Uterus (tissue), 4 donors: Measurements from ENCODE around the gene FRMPD2. TPM values are rescaled to one million over a fixed set of nuclear protein-coding genes. Genes with fewer than 3 reads are reported as not detected.
"Not testable (repeated sequence)": the region's sequence is repeated elsewhere in the genome, so short reads cannot be mapped to it uniquely, and the experiment has no call there.

Experiments
- DNase-seq, 2 donors: peaks; one replicate each; pipeline ENCODE4 v3.0.0-alpha.2; 2019 to 2020
- H3K27ac ChIP-seq, 2 donors: fragments of 200-600 bp; sonication (generic); 1 replicate in 1 of 2; 2 replicates in 1 of 2; pipeline ENCODE4 v1.5.1; 2016 to 2018
- H3K27me3 ChIP-seq, 2 donors: fragments of 200-600 bp; sonication (generic); one replicate each; pipeline ENCODE4 v1.5.1; 2018 to 2019; ENCODE audit warnings: control low read depth in 1 of 2
- H3K36me3 ChIP-seq, 2 donors: fragments of 200-600 bp; sonication (generic); one replicate each; pipeline ENCODE4 v1.5.1; 2019; ENCODE audit warnings: control low read depth in 1 of 2
- H3K4me1 ChIP-seq, 2 donors: fragments of 200-600 bp; sonication (generic); one replicate each; pipeline ENCODE4 v1.5.1; 2018 to 2019; ENCODE audit warnings: control low read depth in 1 of 2
- H3K4me3 ChIP-seq, 2 donors: fragments of 200-600 bp; sonication (generic); 1 replicate in 1 of 2; 2 replicates in 1 of 2; pipeline ENCODE4 v1.5.1; 2018 to 2019; ENCODE audit warnings: mild to moderate bottlenecking in 1 of 2
- H3K9me3 ChIP-seq, 2 donors: fragments of 200-600 bp; sonication (generic); one replicate each; pipeline ENCODE4 v1.5.1; 2019; ENCODE audit warnings: control low read depth in 1 of 2
- POLR2A ChIP-seq, 2 donors: fragments of 450-650 bp; IDR thresholded peaks; one replicate each; pipeline ENCODE4 v1.6.1; 2016; ENCODE audit warnings: antibody characterized with exemption in 2 of 2, mild to moderate bottlenecking in 1 of 2, moderate library complexity in 1 of 2
- intact Hi-C: fragments of 100-400 bp; cut with DNase I; formaldehyde crosslinking; loops from one replicate; pipeline ENCODE4 v1.15.1; 2023; ENCODE audit warnings: low total_unique reads
- total RNA-seq, 4 donors: library from RNA; depleted of rRNA in 3 of 4; stranded (reverse); fragments of >200 nt in 3 of 4; gene quantifications; one replicate each; pipeline versions ENCODE4 v1.1.0 to v1.2.4, GENCODE V29; 2014 to 2023
- TF ChIP-seq, protein P1 (sequence below), 4 experiments: fragments of 200-600 bp in 2 of 4; fragments of 450-650 bp in 2 of 4; sonication (generic) in 2 of 4; IDR thresholded peaks; one replicate each; pipeline ENCODE4 v1.5.1; 2016 to 2019; ENCODE audit warnings: antibody characterized with exemption in 4 of 4, mild to moderate bottlenecking in 2 of 4, moderate library complexity in 1 of 4
- donor health status: DM: yes; HTN: yes; CAD: no.

FRMPD2 gene
- total RNA-seq, 4 donors from 2014 or later, result 0.21 to 2.5 (median 0.26) TPM; not detected in 1

- Histone ChIP-seq H3K4me1 (no peaks in the 10 kb centered on the region), H3K27me3 (no peaks in the 10 kb centered on the region), H3K4me3 (no peak overlapping the region), H3K36me3 (no peaks in the 10 kb centered on the region), H3K9me3 (no peaks in the 10 kb centered on the region), H3K27ac (no peak overlapping the region)
- DNase-seq, result no peak
- intact Hi-C loops, result no loop called here
- no peak for TF ChIP-seq POLR2A (IDR thresholded peaks at IDR 0.05)
- TF ChIP-seq, protein P1, sequence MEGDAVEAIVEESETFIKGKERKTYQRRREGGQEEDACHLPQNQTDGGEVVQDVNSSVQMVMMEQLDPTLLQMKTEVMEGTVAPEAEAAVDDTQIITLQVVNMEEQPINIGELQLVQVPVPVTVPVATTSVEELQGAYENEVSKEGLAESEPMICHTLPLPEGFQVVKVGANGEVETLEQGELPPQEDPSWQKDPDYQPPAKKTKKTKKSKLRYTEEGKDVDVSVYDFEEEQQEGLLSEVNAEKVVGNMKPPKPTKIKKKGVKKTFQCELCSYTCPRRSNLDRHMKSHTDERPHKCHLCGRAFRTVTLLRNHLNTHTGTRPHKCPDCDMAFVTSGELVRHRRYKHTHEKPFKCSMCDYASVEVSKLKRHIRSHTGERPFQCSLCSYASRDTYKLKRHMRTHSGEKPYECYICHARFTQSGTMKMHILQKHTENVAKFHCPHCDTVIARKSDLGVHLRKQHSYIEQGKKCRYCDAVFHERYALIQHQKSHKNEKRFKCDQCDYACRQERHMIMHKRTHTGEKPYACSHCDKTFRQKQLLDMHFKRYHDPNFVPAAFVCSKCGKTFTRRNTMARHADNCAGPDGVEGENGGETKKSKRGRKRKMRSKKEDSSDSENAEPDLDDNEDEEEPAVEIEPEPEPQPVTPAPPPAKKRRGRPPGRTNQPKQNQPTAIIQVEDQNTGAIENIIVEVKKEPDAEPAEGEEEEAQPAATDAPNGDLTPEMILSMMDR (IDR thresholded peaks at IDR 0.05), result no peak
These were observed 26.8 kb downstream of the FRMPD2 start for GRCh38 chr10:48247680-48248079.

GRCh38 chr10:48246501-48246900 lies 28.0 kb downstream of the FRMPD2 start:
- H3K4me1 ChIP-seq, result no peaks in the 10 kb centered on the region
- H3K27ac ChIP-seq, result no peak overlapping the region
- no peak for DNase-seq
- no peak overlapping the region for H3K4me3 ChIP-seq
- TF ChIP-seq, protein P1 (IDR thresholded peaks at IDR 0.05), result no peak
- no peak for TF ChIP-seq POLR2A (IDR thresholded peaks at IDR 0.05)
- H3K36me3 ChIP-seq, result no peaks in the 10 kb centered on the region
- no peaks in the 10 kb centered on the region for H3K27me3 ChIP-seq
- H3K9me3 ChIP-seq, result no peaks in the 10 kb centered on the region
- intact Hi-C loops, result no loop called here

DNA sequence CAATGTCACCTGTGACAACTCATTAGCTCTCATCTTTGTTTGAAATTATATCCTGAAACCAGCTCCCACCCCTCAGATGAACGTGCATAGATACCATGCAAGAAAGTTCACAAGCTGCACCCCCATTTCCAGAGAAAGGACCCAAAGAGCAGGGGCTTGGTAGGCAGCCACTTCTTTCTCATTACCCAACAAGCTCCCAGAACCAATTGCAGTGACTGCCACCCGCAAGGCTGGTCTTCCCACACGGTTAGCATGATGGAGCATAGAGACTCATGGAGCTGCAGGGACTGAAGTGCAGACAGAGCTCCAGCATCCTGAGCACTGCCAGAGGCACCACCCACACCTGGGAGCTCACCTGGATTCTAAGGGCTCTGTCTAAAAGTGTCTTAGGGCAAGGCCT lies 28.5 kb downstream of the FRMPD2 start:
- no peaks in the 10 kb centered on the region for H3K4me1 ChIP-seq
- intact Hi-C loops, result no loop called here
- no peak for DNase-seq
- no peaks in the 10 kb centered on the region for H3K36me3 ChIP-seq
- TF ChIP-seq POLR2A (IDR thresholded peaks at IDR 0.05), result no peak
- TF ChIP-seq, protein P1 (IDR thresholded peaks at IDR 0.05), result no peak
- H3K27ac ChIP-seq, result no peak overlapping the region
- no peak overlapping the region for H3K4me3 ChIP-seq
- H3K27me3 ChIP-seq, result no peaks in the 10 kb centered on the region
- H3K9me3 ChIP-seq, result no peaks in the 10 kb centered on the region

DNA sequence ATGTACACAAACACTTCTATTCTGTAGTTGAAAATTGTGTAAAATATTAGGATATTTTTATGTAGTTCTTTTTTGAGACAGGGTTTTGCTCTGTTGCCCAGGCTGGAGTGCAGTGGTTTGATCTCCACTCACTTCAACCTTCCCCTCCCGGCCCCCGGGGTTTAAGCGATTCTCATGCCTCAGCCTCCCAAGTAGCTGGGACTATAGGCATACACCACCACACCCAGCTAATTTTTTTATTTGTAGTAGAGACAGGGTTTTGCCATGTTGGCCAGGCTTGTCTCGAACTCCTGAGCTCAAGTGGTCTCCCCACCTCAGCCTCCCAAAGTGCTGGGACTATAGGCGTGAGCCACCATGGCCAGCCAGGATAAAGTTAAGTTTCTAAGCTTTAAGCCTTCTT lies 30.6 kb downstream of the FRMPD2 start:
- H3K27ac ChIP-seq, H3K4me3 ChIP-seq, DNase-seq, intact Hi-C loops, H3K27me3 ChIP-seq, H3K36me3 ChIP-seq, H3K9me3 ChIP-seq, H3K4me1 ChIP-seq: not testable (repeated sequence)

DNA sequence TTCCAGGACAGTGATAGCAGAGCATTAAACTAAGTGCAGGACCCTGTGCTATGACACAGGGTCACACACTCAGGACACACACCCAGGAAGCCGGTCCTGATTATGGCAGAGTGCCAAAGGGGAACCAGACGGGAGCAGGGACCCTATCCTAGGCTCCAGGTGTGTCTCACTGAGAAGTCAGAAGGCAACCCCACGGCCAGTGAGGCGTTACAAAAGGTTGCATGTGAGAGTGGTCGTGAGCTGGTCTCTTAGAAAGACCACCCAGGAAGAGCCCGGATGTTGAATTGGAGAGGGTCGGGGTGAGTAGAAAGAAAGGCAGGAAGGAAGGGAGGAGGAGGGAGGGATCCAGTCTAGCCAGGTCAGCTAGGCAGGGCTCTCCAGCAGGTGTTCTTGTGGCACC lies 31.0 kb downstream of the FRMPD2 start:
- H3K4me3 ChIP-seq, result no peak overlapping the region
- no peaks in the 10 kb centered on the region for H3K36me3 ChIP-seq
- intact Hi-C loops, result no loop called here
- TF ChIP-seq POLR2A (IDR thresholded peaks at IDR 0.05), result no peak
- TF ChIP-seq, protein P1 (IDR thresholded peaks at IDR 0.05), result no peak
- H3K27me3 ChIP-seq, result no peaks in the 10 kb centered on the region
- no peak for DNase-seq
- no peaks in the 10 kb centered on the region for H3K9me3 ChIP-seq
- no peak overlapping the region for H3K27ac ChIP-seq
- H3K4me1 ChIP-seq, result no peaks in the 10 kb centered on the region
